Raji (cell line): ENCODE data around the gene SMYD3.

Experiments used
- POLR2A ChIP-seq: IDR thresholded peaks from 2 replicates; pipeline ENCODE4 v1.6.1; 2011; ENCODE audit warnings: low read depth, low read length, control low read depth; ENCODE audit not compliant: insufficient read depth

SMYD3 gene

GRCh38 chr1:245969283-245969682 lies 537.8 kb downstream of the SMYD3 start:
- TF ChIP-seq POLR2A: no peak

GRCh38 chr1:245968775-245969174 lies 538.3 kb downstream of the SMYD3 start:
- no peak for TF ChIP-seq POLR2A

- TF ChIP-seq POLR2A: no peak
Observed at GRCh38 chr1:245965398-245965797, 541.7 kb downstream of the SMYD3 start.

- TF ChIP-seq POLR2A: no peak
Observed at GRCh38 chr1:245963649-245964048, 543.4 kb downstream of the SMYD3 start.

- no peak for TF ChIP-seq POLR2A
Observed at GRCh38 chr1:245962453-245962852, 544.6 kb downstream of the SMYD3 start.

GRCh38 chr1:245961137-245961540 lies 545.9 kb downstream of the SMYD3 start:
- no peak for TF ChIP-seq POLR2A

- no peak for TF ChIP-seq POLR2A
Observed at GRCh38 chr1:245960171-245960570, 546.9 kb downstream of the SMYD3 start.

- TF ChIP-seq POLR2A: no peak
Observed at GRCh38 chr1:245958016-245958415, 549.1 kb downstream of the SMYD3 start.

- TF ChIP-seq POLR2A: no peak
Observed at GRCh38 chr1:245957427-245957826, 549.7 kb downstream of the SMYD3 start.

- no peak for TF ChIP-seq POLR2A
Observed at GRCh38 chr1:245956225-245956624, 550.9 kb downstream of the SMYD3 start.

- TF ChIP-seq POLR2A: no peak
Observed at GRCh38 chr1:245953876-245954660, 553.0 kb downstream of the SMYD3 start.

GRCh38 chr1:245952383-245953026 lies 554.6 kb downstream of the SMYD3 start:
- no peak for TF ChIP-seq POLR2A

- no peak for TF ChIP-seq POLR2A
Observed at GRCh38 chr1:245948786-245949185, 558.3 kb downstream of the SMYD3 start.

GRCh38 chr1:245946905-245947304 lies 560.2 kb downstream of the SMYD3 start:
- no peak for TF ChIP-seq POLR2A

- no peak for TF ChIP-seq POLR2A
Observed at GRCh38 chr1:245942856-245943255, 564.2 kb downstream of the SMYD3 start.

- no peak for TF ChIP-seq POLR2A
Observed at GRCh38 chr1:245939756-245940345, 567.2 kb downstream of the SMYD3 start.
